Measurements from ENCODE around the gene FRRS1L. TPM values are rescaled to one million over a fixed set of nuclear protein-coding genes. Genes with fewer than 3 reads are reported as not detected.

Gene FRRS1L
- total RNA-seq, 1 donor from 2014 or later = 1.1 TPM

GRCh38 chr9:109114670-109115069 lies 52.4 kb downstream of the FRRS1L start:
- no peak for TF ChIP-seq EZH2 (IDR thresholded peaks at IDR 0.05; ENCODE audit: insufficient read depth, low read length)
- no peak for TF ChIP-seq CTCF (IDR thresholded peaks at IDR 0.05; ENCODE audit: insufficient read depth, low read depth, low read length)
- no peak overlapping the region for H3K4me3 Mint-ChIP-seq (ENCODE audit: unreplicated experiment)
- no peaks in the 10 kb centered on the region for H3K27me3 ChIP-seq (ENCODE audit: insufficient read depth, low read length)
- H3K4me1 ChIP-seq (ENCODE audit: insufficient read depth, low read length) = peaks cover 22% of the 10 kb centered on the region
- no peaks in the 10 kb centered on the region for H3K27me3 Mint-ChIP-seq (ENCODE audit: low read depth, unreplicated experiment)
- H3K27ac Mint-ChIP-seq (ENCODE audit: unreplicated experiment) = peak overlapping the region; percentile 16
- H3K27ac ChIP-seq (ENCODE audit: low read depth, low read length) = no peak overlapping the region
- no peaks in the 10 kb centered on the region for H3K9me3 ChIP-seq (ENCODE audit: insufficient read depth, low read depth, low read length)
- no peaks in the 10 kb centered on the region for H3K36me3 ChIP-seq (ENCODE audit: insufficient read depth, low read length)
- no peaks in the 10 kb centered on the region for H3K9me3 Mint-ChIP-seq (ENCODE audit: unreplicated experiment)
- DNase-seq (ENCODE audit: low read depth) (peak; percentile 72), FAIRE-seq (no peak)
- peaks cover 50% of the 10 kb centered on the region for H3K4me1 Mint-ChIP-seq (ENCODE audit: low read depth, unreplicated experiment)
- H3K79me2 ChIP-seq (ENCODE audit: insufficient read depth, low read length) = peaks cover 94% of the 10 kb centered on the region
- H3K9ac ChIP-seq (ENCODE audit: low read length) = no peak overlapping the region
- peak overlapping the region; percentile 1 for H3K4me2 ChIP-seq (ENCODE audit: low read length)
- peaks cover 2% of the 10 kb centered on the region for H3K36me3 Mint-ChIP-seq (ENCODE audit: low read depth, unreplicated experiment)
- H4K20me1 ChIP-seq (ENCODE audit: insufficient read depth, low read length) = peaks cover 58% of the 10 kb centered on the region
- H2AFZ ChIP-seq (ENCODE audit: low read depth, low read length) = no peak overlapping the region
- no peak overlapping the region for H3K4me3 ChIP-seq (ENCODE audit: insufficient read depth, low read depth, low read length)

GRCh38 chr9:109113892-109114609 lies 53.0 kb downstream of the FRRS1L start:
- H4K20me1 ChIP-seq (ENCODE audit: insufficient read depth, low read length) = peaks cover 55% of the 10 kb centered on the region
- no peak for FAIRE-seq
- no peak overlapping the region for H3K27ac ChIP-seq (ENCODE audit: low read depth, low read length)
- H3K9me3 ChIP-seq (ENCODE audit: insufficient read depth, low read depth, low read length) = no peaks in the 10 kb centered on the region
- no peaks in the 10 kb centered on the region for H3K36me3 ChIP-seq (ENCODE audit: insufficient read depth, low read length)
- Mint-ChIP-seq H3K36me3 (ENCODE audit: low read depth, unreplicated experiment) (peaks cover 2% of the 10 kb centered on the region), H3K4me1 (ENCODE audit: low read depth, unreplicated experiment) (peaks cover 54% of the 10 kb centered on the region), H3K9me3 (ENCODE audit: unreplicated experiment) (no peaks in the 10 kb centered on the region), H3K27me3 (ENCODE audit: low read depth, unreplicated experiment) (no peaks in the 10 kb centered on the region), H3K27ac (ENCODE audit: unreplicated experiment) (no peak overlapping the region), H3K4me3 (ENCODE audit: unreplicated experiment) (no peak overlapping the region)
- no peak overlapping the region for H3K4me3 ChIP-seq (ENCODE audit: insufficient read depth, low read depth, low read length)
- peaks cover 95% of the 10 kb centered on the region for H3K79me2 ChIP-seq (ENCODE audit: insufficient read depth, low read length)
- H2AFZ ChIP-seq (ENCODE audit: low read depth, low read length) = no peak overlapping the region
- H3K27me3 ChIP-seq (ENCODE audit: insufficient read depth, low read length) = no peaks in the 10 kb centered on the region
- no peak overlapping the region for H3K9ac ChIP-seq (ENCODE audit: low read length)
- H3K4me1 ChIP-seq (ENCODE audit: insufficient read depth, low read length) = peaks cover 25% of the 10 kb centered on the region
- no peak for TF ChIP-seq EZH2 (IDR thresholded peaks at IDR 0.05; ENCODE audit: insufficient read depth, low read length)
- TF ChIP-seq CTCF (IDR thresholded peaks at IDR 0.05; ENCODE audit: insufficient read depth, low read depth, low read length) = no peak
- H3K4me2 ChIP-seq (ENCODE audit: low read length) = no peak overlapping the region
- DNase-seq (ENCODE audit: low read depth) = no peak

- H3K9me3 ChIP-seq (ENCODE audit: insufficient read depth, low read depth, low read length) = no peaks in the 10 kb centered on the region
- no peaks in the 10 kb centered on the region for H3K36me3 ChIP-seq (ENCODE audit: insufficient read depth, low read length)
- peaks cover 28% of the 10 kb centered on the region for H3K4me1 ChIP-seq (ENCODE audit: insufficient read depth, low read length)
- Mint-ChIP-seq H3K27ac (ENCODE audit: unreplicated experiment) (no peak overlapping the region), H3K4me3 (ENCODE audit: unreplicated experiment) (no peak overlapping the region), H3K9me3 (ENCODE audit: unreplicated experiment) (no peaks in the 10 kb centered on the region), H3K36me3 (ENCODE audit: low read depth, unreplicated experiment) (peaks cover 2% of the 10 kb centered on the region), H3K27me3 (ENCODE audit: low read depth, unreplicated experiment) (no peaks in the 10 kb centered on the region), H3K4me1 (ENCODE audit: low read depth, unreplicated experiment) (peaks cover 59% of the 10 kb centered on the region)
- peaks cover 95% of the 10 kb centered on the region for H3K79me2 ChIP-seq (ENCODE audit: insufficient read depth, low read length)
- FAIRE-seq (no peak), DNase-seq (ENCODE audit: low read depth) (no peak)
- H3K9ac ChIP-seq (ENCODE audit: low read length) = no peak overlapping the region
- no peak overlapping the region for H3K4me3 ChIP-seq (ENCODE audit: insufficient read depth, low read depth, low read length)
- H3K27ac ChIP-seq (ENCODE audit: low read depth, low read length) = no peak overlapping the region
- H4K20me1 ChIP-seq (ENCODE audit: insufficient read depth, low read length) = peaks cover 47% of the 10 kb centered on the region
- H3K4me2 ChIP-seq (ENCODE audit: low read length) = no peak overlapping the region
- no peak for TF ChIP-seq CTCF (IDR thresholded peaks at IDR 0.05; ENCODE audit: insufficient read depth, low read depth, low read length)
- TF ChIP-seq EZH2 (IDR thresholded peaks at IDR 0.05; ENCODE audit: insufficient read depth, low read length) = no peak
- no peaks in the 10 kb centered on the region for H3K27me3 ChIP-seq (ENCODE audit: insufficient read depth, low read length)
- no peak overlapping the region for H2AFZ ChIP-seq (ENCODE audit: low read depth, low read length)
These were observed 53.8 kb downstream of the FRRS1L start for GRCh38 chr9:109113254-109113653.

Measured in astrocyte (in vitro differentiated cells and primary cell).